Germinal center (tissue), 1 donor: Measurements from ENCODE around the gene NDUFS8.
A peak's percentile ranks its signal among the peaks of the same experiment; 100 is the strongest.

Experiments used
- DNase-seq: peaks from one replicate; pipeline ENCODE4 v3.0.0; 2012; ENCODE audit warnings: mixed read lengths, low spot score

NDUFS8 gene

GRCh38 chr11:68003846-68004550, 26.5 kb upstream of the NDUFS8 start, which contains the start of gene UNC93B1:
Gene UNC93B1 (minus strand): TSS chr11:68004097. CDS start chr11:68004043, 54 bp downstream.
- peak; percentile 69 for DNase-seq

GRCh38 chr11:68004551-68005335, 25.7 kb upstream of the NDUFS8 start:
- no peak for DNase-seq

GRCh38 chr11:68006606-68007166, 23.8 kb upstream of the NDUFS8 start:
- no peak for DNase-seq

DNA sequence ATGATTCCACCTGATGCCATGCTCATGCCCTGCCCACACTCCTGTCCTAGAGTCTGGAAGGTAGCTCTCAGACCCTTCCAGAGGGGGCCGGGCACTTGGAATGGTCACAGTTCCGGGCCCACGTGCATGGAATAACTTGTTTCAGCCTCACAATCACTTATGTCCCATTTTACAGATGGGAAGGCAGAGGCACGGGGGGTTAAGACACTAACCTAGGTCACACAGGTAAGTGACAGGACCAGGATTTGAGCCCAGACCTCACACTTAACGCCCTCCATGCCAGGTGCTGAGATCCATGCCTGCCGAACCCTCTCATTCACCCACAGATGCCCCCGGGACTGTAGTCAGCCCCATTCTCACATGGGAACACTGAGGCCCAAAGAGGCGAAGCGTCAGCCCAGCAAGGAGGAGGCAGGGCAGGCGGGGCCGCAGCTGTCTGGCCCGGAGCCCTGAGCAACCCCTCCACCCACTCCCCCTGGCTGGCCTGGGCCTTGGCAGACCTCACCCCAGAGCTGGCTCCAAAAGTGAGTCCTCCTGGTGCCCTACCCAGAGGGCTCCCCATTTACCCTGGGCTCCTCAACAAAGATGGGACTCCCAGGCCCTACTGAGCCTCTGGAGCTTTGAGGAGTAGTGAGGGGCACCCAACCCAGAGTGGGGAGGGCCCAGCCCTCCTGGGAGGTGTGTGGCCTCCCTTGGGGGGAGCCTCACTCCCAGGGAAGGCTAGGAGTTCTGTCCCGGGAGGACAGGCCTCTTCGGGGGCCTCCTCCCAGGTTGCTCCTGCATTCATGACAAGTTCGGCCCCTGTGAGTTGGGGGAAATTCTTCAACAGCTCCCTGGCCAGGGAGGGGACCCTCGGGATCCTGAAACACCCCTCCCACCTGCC, 22.7 kb upstream of the NDUFS8 start:
- DNase-seq, result no peak

DNA sequence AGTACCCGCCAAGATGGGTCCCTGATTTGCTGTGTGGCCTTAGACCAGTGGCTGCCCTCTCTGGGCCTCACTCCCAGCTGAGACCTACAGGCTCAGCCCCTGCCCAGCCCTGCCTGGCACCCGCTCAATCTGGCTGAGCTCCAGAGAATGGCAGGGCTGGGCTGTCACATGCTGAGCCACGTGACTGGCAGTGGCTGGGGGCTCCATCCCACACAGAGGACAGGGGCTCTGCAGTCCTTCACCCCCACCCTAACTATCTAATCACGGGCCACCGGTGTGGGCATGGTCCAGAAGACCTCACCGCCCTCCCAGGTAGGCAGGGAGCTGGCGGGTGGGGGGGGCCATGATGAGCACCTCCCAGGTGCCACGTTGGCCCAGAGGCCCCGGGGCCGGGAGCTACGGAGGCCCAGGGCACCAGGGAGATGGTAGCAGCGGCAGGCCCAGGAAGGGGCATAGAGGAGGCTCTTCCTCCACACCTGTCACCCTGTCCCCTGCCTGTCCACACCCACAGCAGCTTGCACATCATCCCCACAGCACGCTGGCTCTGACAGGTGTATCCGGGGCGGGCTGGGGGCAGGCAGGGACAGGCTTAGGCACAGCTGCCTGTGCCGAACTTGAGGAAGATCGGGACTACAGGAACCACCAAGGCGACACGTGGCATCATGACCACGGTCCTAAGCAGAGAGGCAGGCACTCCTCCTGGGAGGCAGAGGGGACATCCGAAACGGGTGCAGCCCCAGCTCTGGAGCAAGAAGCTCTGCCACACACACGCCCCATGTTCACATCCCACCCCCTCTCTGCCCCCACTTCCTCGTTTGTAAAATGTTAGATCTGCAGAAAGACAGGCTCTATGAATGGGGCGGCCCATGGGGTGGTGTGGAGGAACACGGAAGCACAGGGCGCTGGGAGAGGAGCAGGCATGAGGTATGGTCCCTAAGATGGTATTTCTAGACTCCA, 21.8 kb upstream of the NDUFS8 start:
- DNase-seq, result no peak

DNA sequence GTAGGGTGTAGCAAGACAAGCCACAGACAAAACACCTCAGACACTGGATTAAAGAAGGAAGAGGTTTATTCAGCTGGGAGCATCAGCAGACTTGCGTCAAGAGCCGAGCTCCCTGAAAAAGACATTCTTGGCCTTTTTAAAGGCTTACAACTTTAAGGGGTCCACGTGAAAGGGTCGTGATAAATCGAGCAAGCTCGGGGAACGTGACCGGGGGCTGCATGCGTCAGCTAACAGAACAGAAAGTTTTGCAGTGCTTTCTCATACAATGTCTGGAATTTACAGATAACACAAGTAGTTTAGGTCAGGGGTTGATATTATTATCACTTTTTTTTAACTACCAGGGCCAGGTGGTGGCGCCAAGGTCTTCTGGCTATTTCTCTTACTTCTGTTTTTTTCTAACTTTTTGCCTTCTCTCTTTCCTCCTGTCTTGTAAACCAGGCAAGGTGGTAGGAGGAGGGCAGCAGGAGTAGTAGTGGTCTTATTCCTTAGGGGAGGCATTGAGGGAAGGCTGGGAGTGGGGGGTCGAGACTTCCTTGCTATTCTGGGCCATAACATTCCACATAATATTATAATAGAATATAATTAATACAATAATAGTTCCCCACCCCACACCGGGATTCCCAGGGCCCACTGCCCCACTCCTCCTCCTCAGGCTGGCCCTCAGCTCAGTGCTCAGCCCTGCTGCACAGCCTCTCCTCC, 20.9 kb upstream of the NDUFS8 start:
- no peak for DNase-seq

DNA sequence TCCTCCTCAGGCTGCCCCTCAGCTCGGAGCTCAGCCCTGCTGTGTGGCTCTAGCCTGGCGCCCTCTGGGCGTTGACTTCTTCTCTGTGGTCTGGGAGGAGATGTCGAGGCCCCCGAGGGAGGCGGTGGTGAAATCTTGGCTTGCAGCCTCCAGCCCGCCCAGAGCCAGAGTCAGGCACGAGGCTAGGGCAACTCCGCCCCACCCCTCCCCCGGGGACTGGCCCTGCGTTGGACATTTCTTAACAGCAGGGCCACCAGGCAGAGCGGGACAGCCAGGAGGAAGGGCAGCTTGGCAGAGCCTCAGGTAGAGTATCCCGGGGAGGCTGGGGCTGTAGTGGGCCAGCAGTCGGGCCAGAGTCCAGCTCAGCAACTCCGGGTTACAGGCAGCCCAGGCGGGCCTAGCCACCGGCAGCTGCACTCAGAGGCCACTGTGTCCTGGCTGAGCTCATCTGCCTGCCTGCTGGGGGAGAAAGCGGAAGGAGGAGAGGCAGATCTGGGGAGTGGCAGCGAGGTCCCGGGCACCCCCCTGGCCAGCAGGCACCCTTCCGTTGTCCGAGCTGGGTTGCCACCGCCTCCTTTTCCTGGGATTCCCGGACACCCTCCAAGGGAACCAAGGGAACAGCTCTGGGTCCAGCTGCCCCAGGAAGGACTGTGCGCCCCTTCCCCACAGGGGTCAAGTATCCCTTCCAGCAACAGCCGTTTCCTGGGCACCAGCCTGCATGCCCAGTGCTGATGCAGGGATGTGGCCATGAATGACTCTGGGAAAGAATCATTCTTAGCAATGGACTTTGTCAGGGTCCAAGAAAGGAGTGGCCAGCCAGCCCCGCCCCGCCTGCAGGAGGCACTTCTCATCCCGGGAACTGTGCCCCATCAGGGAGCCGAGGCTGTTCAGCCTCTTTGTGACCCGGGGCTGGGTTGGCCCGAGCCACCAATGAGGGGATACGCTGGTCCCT, 20.1 kb upstream of the NDUFS8 start, which contains the start of gene ALDH3B1:
Gene ALDH3B1, plus strand, starts transcription at position 238 of the 952 bp plus-strand sequence. CDS start 4,971 bp downstream, outside the sequence.
- no peak for DNase-seq

- no peak for DNase-seq
Measured at GRCh38 chr11:68011051-68011943, 19.2 kb upstream of the NDUFS8 start.

DNA sequence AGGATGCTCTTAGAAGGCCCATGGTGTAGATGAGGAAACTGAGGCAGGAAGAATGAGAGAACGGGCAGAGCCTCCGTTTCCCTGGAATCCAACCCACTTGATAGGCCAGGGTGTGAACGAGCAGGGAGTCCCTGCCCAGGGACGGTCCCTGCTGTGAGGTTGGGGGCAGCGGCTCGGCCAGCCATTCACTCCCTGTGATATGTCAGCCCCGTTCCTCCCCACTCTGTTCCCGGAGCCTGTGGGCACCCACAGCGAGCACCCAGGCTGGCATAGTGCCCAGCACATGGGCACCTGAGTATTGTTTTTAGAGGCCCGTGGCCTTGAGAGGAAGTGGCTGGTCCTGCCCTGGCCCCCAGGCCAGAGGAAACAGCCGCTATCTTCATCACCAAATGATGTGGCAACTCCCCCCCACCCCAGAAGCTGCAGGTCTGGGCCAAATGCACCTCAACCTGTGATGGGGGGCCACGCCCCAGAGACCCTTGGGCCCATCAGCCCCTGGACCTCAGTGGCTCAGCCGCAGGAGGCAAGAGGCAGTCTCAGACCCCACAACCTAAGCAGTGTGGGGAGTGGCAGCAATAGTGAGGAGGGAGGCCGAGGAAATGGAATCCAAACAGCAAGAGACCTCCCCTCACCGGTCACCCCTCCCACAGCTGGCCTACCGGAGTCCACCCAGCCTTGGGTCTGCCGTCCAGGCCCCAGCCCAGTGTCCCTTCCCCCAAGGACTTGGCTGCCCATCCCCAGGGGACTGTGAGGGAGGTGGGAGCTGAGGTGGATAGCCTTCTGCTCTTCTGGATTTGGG, 18.2 kb upstream of the NDUFS8 start:
- DNase-seq, result no peak

DNA sequence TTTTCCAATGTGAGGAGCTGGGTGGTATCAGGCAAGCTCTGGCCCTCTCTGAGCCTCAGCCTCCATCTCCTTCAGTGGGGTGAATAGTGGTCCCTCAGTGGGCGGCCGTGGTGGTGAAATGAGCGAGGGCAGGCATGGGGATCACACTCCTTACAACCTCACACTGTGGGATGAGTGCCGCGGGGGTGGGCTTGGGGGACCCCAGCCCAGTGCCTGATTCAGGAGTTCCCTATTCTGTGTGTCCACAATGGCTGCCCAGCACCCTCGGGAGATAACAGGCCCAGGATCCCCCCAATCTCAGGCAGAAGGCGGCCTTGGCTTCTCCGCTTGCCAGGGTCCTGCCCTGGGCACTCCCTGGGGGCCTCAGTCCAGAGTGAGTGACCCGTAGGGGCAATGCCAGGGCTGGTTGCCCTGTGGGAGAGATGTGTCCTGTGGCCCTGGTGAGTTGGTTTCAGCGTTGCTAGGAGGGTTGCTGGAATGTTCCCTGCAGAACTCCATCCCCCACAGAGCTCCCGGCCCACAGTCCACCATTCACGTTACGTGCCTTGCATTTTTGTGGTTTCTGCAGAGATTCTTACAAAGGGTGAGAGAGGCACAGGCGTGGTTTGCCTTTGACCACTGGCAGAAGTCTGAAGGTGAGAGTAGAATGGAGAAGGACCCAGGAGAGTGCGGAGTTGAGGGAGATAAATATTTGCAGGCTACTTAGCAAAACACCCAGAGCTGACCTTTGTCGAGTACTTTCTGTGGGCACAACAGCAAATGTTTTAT, 17.5 kb upstream of the NDUFS8 start:
- DNase-seq, result no peak

GRCh38 chr11:68013611-68014156, 16.8 kb upstream of the NDUFS8 start:
- DNase-seq, result no peak

GRCh38 chr11:68014157-68014946, 16.1 kb upstream of the NDUFS8 start:
- no peak for DNase-seq

DNA sequence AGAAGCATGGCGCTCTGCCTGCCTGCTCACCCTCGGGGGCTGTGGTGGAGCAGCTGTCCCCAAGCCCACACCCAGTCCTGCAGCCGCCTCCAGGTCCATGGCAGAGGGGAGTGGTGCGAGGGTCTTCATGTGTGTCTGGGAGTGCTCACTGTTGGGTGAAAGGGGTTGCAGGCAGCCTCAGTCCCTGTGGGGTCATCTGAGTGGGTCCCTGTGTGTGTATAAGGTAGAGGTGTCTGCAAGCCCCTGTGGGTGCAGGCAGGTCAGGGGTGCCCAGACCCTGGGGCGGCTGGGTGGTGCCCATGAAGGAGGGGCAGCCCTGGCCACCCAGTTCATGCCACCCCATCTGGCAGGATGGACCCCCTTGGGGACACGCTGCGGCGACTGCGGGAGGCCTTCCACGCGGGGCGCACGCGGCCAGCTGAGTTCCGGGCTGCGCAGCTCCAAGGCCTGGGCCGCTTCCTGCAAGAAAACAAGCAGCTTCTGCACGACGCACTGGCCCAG, 15.5 kb upstream of the NDUFS8 start:
- no peak for DNase-seq

- no peak for DNase-seq
Measured at GRCh38 chr11:68015467-68015866, 15.0 kb upstream of the NDUFS8 start.
